Activated CD4-positive, alpha-beta T cell treated with anti-CD3 and anti-CD28 coated beads, Interleukin-2, amount 10 ng/mL, durations not matched to agents 24 days and 14 days (primary cell): ENCODE results near the gene HSFX4. TPM values are rescaled to one million over a fixed set of nuclear protein-coding genes. Genes with fewer than 3 reads are reported as not detected.
A peak's percentile ranks its signal among the peaks of the same experiment; 100 is the strongest.
"Not testable (repeated sequence)": the region's sequence is repeated elsewhere in the genome, so short reads cannot be mapped to it uniquely, and the experiment has no call there.

Experiments used
- DNase-seq: peaks from one replicate; pipeline ENCODE4 v3.0.0; 2022
- H3K27ac Mint-ChIP-seq: one replicate; pipeline ENCODE4 v1.8.0; 2022; ENCODE audit warnings: mild to moderate bottlenecking, mixed read lengths
- H3K27me3 Mint-ChIP-seq: one replicate; pipeline ENCODE4 v1.8.0; 2022; ENCODE audit warnings: mixed read lengths
- H3K36me3 Mint-ChIP-seq: one replicate; pipeline ENCODE4 v1.8.0; 2022; ENCODE audit warnings: low read depth, mild to moderate bottlenecking, mixed read lengths
- H3K4me1 Mint-ChIP-seq: one replicate; pipeline ENCODE4 v1.8.0; 2021; ENCODE audit warnings: mixed read lengths
- H3K4me3 Mint-ChIP-seq: one replicate; pipeline ENCODE4 v1.8.0; 2022; ENCODE audit warnings: mild to moderate bottlenecking, moderate library complexity, mixed read lengths
- H3K9me3 Mint-ChIP-seq: one replicate; pipeline ENCODE4 v1.8.0; 2021; ENCODE audit warnings: mixed read lengths
- intact Hi-C: fragments of 100-400 bp; cut with micrococcal nuclease; formaldehyde crosslinking; loops from one replicate; pipeline ENCODE4 v1.15.1; 2023
- total RNA-seq: library from RNA; stranded (reverse); gene quantifications from 2 replicates; pipeline ENCODE4 v1.2.3, GENCODE V29; 2022

HSFX4 gene
- total RNA-seq, 1 donor from 2014 or later = not detected

- intact Hi-C loops, H3K4me3 Mint-ChIP-seq: not testable (repeated sequence)
Observed at GRCh38 chrX:149945087-149945670, 15.8 kb downstream of the HSFX4 start.

DNA sequence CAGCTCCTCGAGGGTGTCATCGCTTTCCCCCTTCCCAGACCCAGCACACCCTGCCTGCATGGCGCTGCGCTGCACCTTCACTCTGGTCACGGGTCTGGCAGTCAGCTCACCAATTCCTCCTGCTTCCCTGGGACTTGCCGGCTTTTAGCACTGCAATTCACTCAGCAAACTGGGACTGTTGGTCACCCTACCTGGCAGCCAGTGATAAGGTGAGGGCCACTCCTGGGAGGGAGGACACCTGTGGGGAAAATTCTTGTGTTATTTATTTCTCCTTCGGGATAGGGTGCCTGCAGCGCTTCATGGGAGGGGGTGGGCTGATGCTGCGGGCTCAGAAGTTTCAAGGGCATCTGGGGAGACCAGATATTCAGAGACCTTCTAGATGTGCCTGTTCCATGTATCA is 16.4 kb downstream of the HSFX4 start:
- H3K27ac Mint-ChIP-seq, H3K4me3 Mint-ChIP-seq, DNase-seq, intact Hi-C loops, H3K27me3 Mint-ChIP-seq, H3K4me1 Mint-ChIP-seq, H3K9me3 Mint-ChIP-seq: not testable (repeated sequence)
- H3K36me3 Mint-ChIP-seq = peaks cover 12% of the 10 kb centered on the region

More at GRCh38 chrX:149945087-149945670, 15.8 kb downstream of the HSFX4 start:
- DNase-seq, H3K27me3 Mint-ChIP-seq, H3K4me1 Mint-ChIP-seq, H3K27ac Mint-ChIP-seq, H3K9me3 Mint-ChIP-seq: not testable (repeated sequence)
- H3K36me3 Mint-ChIP-seq = peaks cover 12% of the 10 kb centered on the region

DNA sequence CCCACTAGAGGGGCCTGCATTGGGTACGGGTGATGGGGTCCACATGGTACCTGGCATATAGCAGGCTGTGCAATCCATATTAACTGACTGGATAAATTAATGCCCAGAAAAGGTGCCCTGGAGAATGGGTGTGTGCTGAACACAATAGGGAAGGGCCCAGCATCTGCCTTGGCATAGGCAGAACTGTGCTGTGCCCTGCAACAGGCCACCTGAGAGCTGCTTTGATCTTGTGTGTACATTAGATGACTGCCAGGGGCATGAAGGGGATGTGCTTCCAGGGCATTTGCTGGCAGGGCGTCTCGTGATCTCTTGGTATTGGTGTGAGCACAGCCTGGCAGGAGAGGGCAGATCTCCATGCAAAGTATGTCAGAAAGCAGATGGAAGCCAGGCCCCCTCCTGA is 17.6 kb downstream of the HSFX4 start:
- H3K36me3 Mint-ChIP-seq = peaks cover 14% of the 10 kb centered on the region
- intact Hi-C loops, H3K4me3 Mint-ChIP-seq, H3K4me1 Mint-ChIP-seq, H3K27me3 Mint-ChIP-seq, DNase-seq, H3K27ac Mint-ChIP-seq, H3K9me3 Mint-ChIP-seq: not testable (repeated sequence)

GRCh38 chrX:149948016-149948415 is 18.6 kb downstream of the HSFX4 start:
- Mint-ChIP-seq H3K27ac (no peak overlapping the region), H3K9me3 (no peaks in the 10 kb centered on the region), H3K4me3 (no peak overlapping the region), H3K36me3 (peaks cover 14% of the 10 kb centered on the region), H3K4me1 (no peaks in the 10 kb centered on the region), H3K27me3 (no peaks in the 10 kb centered on the region)
- intact Hi-C loops = no loop called here
- no peak for DNase-seq

- DNase-seq = no peak
- Mint-ChIP-seq H3K36me3 (peaks cover 11% of the 10 kb centered on the region), H3K27me3 (no peaks in the 10 kb centered on the region), H3K4me1 (no peaks in the 10 kb centered on the region), H3K9me3 (no peaks in the 10 kb centered on the region), H3K4me3 (no peak overlapping the region), H3K27ac (no peak overlapping the region)
- intact Hi-C loops = no loop called here
Observed at GRCh38 chrX:149949743-149950436, 20.5 kb downstream of the HSFX4 start.

GRCh38 chrX:149950681-149951080 is 21.3 kb downstream of the HSFX4 start:
- DNase-seq = peak; percentile 68
- intact Hi-C loops = no loop called here
- no peaks in the 10 kb centered on the region for H3K27me3 Mint-ChIP-seq
- no peak overlapping the region for H3K4me3 Mint-ChIP-seq
- H3K9me3 Mint-ChIP-seq = no peaks in the 10 kb centered on the region
- peaks cover 9% of the 10 kb centered on the region for H3K36me3 Mint-ChIP-seq
- H3K27ac Mint-ChIP-seq = no peak overlapping the region
- H3K4me1 Mint-ChIP-seq = no peaks in the 10 kb centered on the region

GRCh38 chrX:149961572-149961971 is 32.2 kb downstream of the HSFX4 start:
- Mint-ChIP-seq H3K4me3 (no peak overlapping the region), H3K27ac (no peak overlapping the region), H3K9me3 (no peaks in the 10 kb centered on the region), H3K36me3 (peaks cover 7% of the 10 kb centered on the region), H3K4me1 (no peaks in the 10 kb centered on the region), H3K27me3 (no peaks in the 10 kb centered on the region)
- DNase-seq = no peak
- intact Hi-C loops = loop anchor here (5.0 kb wide), 3 partner anchors 401 to 721 kb away; partner anchors contain the start of gene MAMLD1

- intact Hi-C loops = loop anchor here (2.0 to 5.0 kb wide), 4 partner anchors 89 to 720 kb away; partner anchors contain the start of gene MAMLD1
- H3K4me3 Mint-ChIP-seq = no peak overlapping the region
- no peaks in the 10 kb centered on the region for H3K4me1 Mint-ChIP-seq
- H3K27ac Mint-ChIP-seq = no peak overlapping the region
- peaks cover 7% of the 10 kb centered on the region for H3K36me3 Mint-ChIP-seq
- DNase-seq = no peak
- no peaks in the 10 kb centered on the region for H3K9me3 Mint-ChIP-seq
- H3K27me3 Mint-ChIP-seq = no peaks in the 10 kb centered on the region
Observed at GRCh38 chrX:149962010-149962409, 32.6 kb downstream of the HSFX4 start.

DNA sequence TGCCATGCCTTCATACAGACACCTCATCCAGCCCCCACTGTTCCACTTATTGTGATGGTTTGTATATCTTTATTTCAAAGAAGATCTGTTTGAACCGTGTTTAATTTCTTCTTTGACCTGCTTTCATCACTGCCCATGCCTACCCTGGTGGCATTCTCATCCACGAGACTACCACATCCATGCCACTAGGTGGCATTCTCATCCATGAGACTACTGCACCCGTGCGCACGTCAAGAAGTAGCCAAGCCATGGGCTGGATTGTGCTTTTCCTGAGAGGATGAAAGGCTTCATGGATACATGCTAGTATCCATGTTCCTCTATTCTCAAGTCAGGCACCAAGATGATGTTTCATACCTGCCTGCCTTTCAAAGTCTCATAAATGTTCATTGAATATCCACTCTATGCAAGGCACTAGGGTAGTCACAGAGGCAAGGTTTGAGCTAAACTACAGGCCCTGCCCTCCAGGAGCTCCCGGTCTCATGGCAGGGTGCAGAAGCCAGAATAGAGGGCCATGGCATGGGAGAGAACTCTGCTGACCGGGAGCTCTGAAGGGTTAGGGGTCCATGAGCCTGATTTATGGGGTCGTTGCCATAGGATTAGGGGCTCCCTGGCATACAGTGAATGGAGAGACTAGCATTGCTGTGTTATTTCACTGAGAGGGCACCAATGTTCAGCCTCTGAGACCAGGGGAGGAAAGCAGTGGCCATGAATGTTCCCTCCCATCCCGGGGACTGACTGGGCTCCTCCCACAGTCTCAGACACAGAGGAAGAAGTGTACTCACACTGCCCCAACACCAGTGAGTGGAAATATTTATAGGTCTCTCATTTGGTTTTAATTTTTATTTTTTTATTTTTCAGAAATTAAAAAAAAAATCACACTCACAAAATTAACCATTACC is 33.7 kb downstream of the HSFX4 start:
- Mint-ChIP-seq H3K27ac (no peak overlapping the region), H3K36me3 (peaks cover 10% of the 10 kb centered on the region), H3K4me3 (no peak overlapping the region), H3K9me3 (no peaks in the 10 kb centered on the region), H3K4me1 (no peaks in the 10 kb centered on the region), H3K27me3 (no peaks in the 10 kb centered on the region)
- DNase-seq = peak; percentile 74
- intact Hi-C loops = loop anchor here (2.0 to 5.0 kb wide), 4 partner anchors 88 to 719 kb away; partner anchors contain the start of gene MAMLD1

DNA sequence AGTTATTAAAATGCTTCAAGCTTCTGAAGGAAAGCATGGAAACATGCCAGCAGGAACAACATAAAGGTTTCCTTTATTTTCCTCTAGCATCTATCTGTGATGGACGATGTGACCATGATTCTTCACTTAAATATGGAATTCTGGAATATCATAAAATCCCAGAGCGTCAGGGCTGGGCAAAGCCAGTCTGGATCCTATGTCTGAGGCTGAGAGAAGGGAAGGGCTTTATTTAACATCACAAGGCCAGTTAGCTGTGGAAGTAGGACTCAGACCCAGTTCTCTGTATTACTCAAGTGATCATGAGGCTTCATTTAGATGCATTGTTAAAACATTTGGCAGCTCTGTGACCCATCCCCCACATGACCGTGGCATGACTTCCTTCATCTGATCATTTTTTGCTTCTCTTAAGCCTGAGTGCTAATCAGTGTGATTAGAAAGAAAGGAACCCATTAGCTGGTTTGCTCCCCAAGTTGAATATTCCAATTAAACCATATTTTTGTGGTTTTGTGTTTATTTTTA is 49.8 kb downstream of the HSFX4 start:
- H3K27me3 Mint-ChIP-seq = no peaks in the 10 kb centered on the region
- H3K4me1 Mint-ChIP-seq = no peaks in the 10 kb centered on the region
- no peaks in the 10 kb centered on the region for H3K36me3 Mint-ChIP-seq
- no peak overlapping the region for H3K4me3 Mint-ChIP-seq
- intact Hi-C loops = no loop called here
- DNase-seq = no peak
- H3K27ac Mint-ChIP-seq = no peak overlapping the region
- H3K9me3 Mint-ChIP-seq = no peaks in the 10 kb centered on the region

Other genes starting within 250 kb of the HSFX4 start
- not detected in 2 replicates for gene MAGEA11, start 217.5 kb upstream of the HSFX4 start, total RNA-seq
- gene HSFX1, start 155.5 kb upstream of the HSFX4 start, total RNA-seq = 0.50 and 0.58 TPM in 2 replicates
- not detected in 2 replicates for gene MAGEA9, start 147.6 kb upstream of the HSFX4 start, total RNA-seq
- gene MAGEA8, start 48.4 kb upstream of the HSFX4 start, total RNA-seq = not detected in 2 replicates
- gene EOLA2, start 8.9 kb downstream of the HSFX4 start, total RNA-seq = 49.2 and 50.0 TPM in 2 replicates